Left ventricle myocardium inferior (tissue), 1 donor: ENCODE data around the gene MACROD2. TPM values are rescaled to one million over a fixed set of nuclear protein-coding genes. Genes with fewer than 3 reads are reported as not detected.

Experiments used
- DNase-seq: peaks from one replicate; pipeline ENCODE4 v3.0.0-alpha.2; 2020
- H3K27ac ChIP-seq: fragments of 200-600 bp; replicated peaks from 2 replicates; pipeline ENCODE4 v1.8.0; 2021
- H3K27me3 ChIP-seq: fragments of 200-600 bp; 2 replicates; pipeline ENCODE4 v1.8.0; 2021; ENCODE audit warnings: low read depth
- H3K36me3 ChIP-seq: fragments of 200-600 bp; 2 replicates; pipeline ENCODE4 v1.8.0; 2021
- H3K4me1 ChIP-seq: fragments of 200-600 bp; 2 replicates; pipeline ENCODE4 v1.8.0; 2021
- H3K4me3 ChIP-seq: fragments of 200-600 bp; 2 replicates; pipeline ENCODE4 v1.8.0; 2021; ENCODE audit warnings: mild to moderate bottlenecking, moderate library complexity
- H3K9me3 ChIP-seq: fragments of 200-600 bp; replicated peaks from 2 replicates; pipeline ENCODE4 v1.8.0; 2021
- intact Hi-C: fragments of 100-400 bp; cut with micrococcal nuclease; formaldehyde crosslinking; loops from one replicate; pipeline ENCODE4 v1.11.0; 2022
- total RNA-seq: library from RNA; stranded (reverse); fragmentation: NEBNext Ultra II Directional; extraction: Animal tissue kit (Norgen Biotek cat#: 25700); gene quantifications from one replicate; pipeline ENCODE4 v1.2.1, GENCODE V29; 2021
- TF ChIP-seq, protein P1 (sequence below): fragments of 200-600 bp; IDR thresholded peaks from 2 replicates; pipeline ENCODE4 v1.8.0; 2021; ENCODE audit warnings: antibody characterized with exemption, mild to moderate bottlenecking, borderline replicate concordance
- donor health status: DM: no; HTN: yes; CAD: no; lungs with severe emphysema.

Gene MACROD2
- total RNA-seq, 1 donor from 2014 or later: 3.6 TPM

DNA sequence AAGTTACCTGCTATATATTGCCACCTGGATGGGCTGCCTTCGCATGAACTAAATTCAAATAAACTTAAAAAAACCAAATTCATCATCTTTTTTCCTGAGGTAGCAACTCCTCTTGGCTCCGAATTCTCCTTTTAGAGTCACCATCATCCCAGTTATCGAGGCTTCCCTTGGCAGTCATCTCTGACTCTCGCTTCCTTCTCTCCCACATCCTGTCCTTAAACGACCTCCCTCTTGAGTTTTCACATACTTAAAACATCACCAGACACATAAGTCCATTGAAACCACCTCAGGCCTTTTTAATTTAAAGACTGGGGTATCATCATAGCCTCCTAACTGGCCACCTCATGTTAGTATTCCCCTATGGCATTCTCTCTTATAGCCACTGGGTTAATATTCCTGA lies 638.2 kb downstream of the MACROD2 start:
- no peaks in the 10 kb centered on the region for H3K9me3 ChIP-seq

DNA sequence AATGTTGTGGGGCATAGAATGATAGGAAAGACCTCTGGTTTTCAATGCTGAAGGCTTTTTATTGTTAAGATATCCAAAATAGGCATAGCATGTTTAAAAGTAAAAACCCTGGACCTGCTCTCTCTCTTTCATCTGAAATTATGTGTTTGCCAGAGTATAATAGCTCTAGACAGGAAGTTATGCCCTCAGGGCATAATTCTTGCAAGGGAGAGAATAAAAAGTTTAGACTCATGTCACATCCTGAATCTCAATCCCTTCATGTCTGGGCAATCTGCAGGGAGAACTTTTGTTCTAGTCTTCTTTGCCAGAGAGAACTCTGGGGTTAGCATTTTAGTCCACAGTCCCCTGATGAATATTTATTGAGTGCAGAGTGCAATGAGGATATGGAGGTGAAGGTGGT lies 639.3 kb downstream of the MACROD2 start:
- TF ChIP-seq, protein P1, sequence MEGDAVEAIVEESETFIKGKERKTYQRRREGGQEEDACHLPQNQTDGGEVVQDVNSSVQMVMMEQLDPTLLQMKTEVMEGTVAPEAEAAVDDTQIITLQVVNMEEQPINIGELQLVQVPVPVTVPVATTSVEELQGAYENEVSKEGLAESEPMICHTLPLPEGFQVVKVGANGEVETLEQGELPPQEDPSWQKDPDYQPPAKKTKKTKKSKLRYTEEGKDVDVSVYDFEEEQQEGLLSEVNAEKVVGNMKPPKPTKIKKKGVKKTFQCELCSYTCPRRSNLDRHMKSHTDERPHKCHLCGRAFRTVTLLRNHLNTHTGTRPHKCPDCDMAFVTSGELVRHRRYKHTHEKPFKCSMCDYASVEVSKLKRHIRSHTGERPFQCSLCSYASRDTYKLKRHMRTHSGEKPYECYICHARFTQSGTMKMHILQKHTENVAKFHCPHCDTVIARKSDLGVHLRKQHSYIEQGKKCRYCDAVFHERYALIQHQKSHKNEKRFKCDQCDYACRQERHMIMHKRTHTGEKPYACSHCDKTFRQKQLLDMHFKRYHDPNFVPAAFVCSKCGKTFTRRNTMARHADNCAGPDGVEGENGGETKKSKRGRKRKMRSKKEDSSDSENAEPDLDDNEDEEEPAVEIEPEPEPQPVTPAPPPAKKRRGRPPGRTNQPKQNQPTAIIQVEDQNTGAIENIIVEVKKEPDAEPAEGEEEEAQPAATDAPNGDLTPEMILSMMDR: no peak
- Histone ChIP-seq H3K9me3 (no peaks in the 10 kb centered on the region), H3K27me3 (no peaks in the 10 kb centered on the region), H3K4me1 (no peaks in the 10 kb centered on the region), H3K27ac (no peak overlapping the region), H3K4me3 (no peak overlapping the region), H3K36me3 (no peaks in the 10 kb centered on the region)
- DNase-seq: no peak
- intact Hi-C loops: no loop called here

More for the DNA sequence above, 638.2 kb downstream of the MACROD2 start:
- Histone ChIP-seq H3K4me1 (no peaks in the 10 kb centered on the region), H3K4me3 (no peak overlapping the region), H3K27ac (no peak overlapping the region), H3K36me3 (no peaks in the 10 kb centered on the region), H3K27me3 (no peaks in the 10 kb centered on the region)
- no peak for DNase-seq
- intact Hi-C loops: no loop called here
- TF ChIP-seq, protein P1: no peak

DNA sequence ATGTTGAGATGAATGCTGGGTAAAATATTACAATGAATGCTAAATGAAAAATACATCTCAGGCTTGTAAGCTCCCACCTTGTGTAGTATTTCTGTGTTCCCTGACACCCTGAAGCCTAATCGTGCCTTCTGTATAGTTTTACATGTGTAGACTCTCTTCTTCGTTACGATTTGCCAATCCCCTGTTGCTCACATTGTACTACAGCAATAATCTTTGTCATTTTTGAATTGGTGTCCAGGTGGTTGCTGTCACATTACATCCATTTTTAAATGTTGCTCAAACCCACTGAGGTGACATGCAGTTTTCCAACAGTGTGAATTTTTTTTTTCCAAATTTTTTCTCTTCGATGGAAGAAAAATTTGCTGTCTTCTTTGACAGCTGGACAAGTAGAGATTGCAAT lies 642.1 kb downstream of the MACROD2 start:
- Histone ChIP-seq H3K4me3 (no peak overlapping the region), H3K27me3 (no peaks in the 10 kb centered on the region), H3K4me1 (no peaks in the 10 kb centered on the region), H3K27ac (no peak overlapping the region), H3K9me3 (peaks cover 18% of the 10 kb centered on the region), H3K36me3 (no peaks in the 10 kb centered on the region)
- TF ChIP-seq, protein P1: no peak
- intact Hi-C loops: no loop called here
- no peak for DNase-seq

DNA sequence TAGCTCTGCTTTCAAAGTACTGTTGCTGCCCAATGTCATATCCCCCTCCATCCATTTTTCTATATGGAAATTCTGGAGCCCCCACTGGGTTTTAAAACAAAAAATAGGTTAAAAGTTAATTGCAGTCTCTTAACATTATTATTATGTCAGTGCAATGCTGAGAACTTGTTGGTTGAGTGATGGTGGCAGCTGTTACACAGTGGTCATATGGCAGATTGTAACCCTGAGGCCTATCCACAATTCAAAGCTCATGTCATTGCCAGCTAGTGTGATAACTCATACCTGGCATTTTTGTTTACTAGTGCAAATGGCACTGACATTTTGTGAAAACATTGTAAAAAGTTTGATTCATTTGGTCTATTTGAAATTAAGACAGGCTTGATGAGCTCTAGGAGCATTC lies 647.8 kb downstream of the MACROD2 start:
- H3K27ac ChIP-seq: no peak overlapping the region
- DNase-seq: no peak
- TF ChIP-seq, protein P1: no peak
- no peak overlapping the region for H3K4me3 ChIP-seq
- no peaks in the 10 kb centered on the region for H3K27me3 ChIP-seq
- no peaks in the 10 kb centered on the region for H3K36me3 ChIP-seq
- intact Hi-C loops: no loop called here
- H3K4me1 ChIP-seq: no peaks in the 10 kb centered on the region
- peaks cover 18% of the 10 kb centered on the region for H3K9me3 ChIP-seq

DNA sequence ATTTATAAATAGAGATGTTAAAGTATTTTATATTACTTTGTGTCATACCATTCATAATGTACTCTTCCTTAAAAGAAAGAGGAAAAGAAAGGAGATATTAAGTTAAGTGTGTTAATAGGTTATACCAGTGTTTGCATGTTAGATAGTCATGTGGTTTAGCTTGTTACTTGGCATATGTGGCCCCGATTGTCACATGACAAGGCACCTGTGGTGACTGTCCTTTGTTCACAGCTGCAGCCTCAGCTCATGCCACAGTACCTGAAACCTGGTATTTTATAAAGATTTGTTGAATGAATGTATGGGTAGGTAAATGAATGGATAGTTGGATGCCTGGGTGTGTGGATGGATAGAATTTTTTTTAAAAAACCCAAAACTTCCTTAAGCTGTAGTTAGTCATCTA lies 648.2 kb downstream of the MACROD2 start:
- DNase-seq: no peak
- no peaks in the 10 kb centered on the region for H3K4me1 ChIP-seq
- no peak overlapping the region for H3K27ac ChIP-seq
- intact Hi-C loops: no loop called here
- no peaks in the 10 kb centered on the region for H3K27me3 ChIP-seq
- TF ChIP-seq, protein P1: no peak
- no peak overlapping the region for H3K4me3 ChIP-seq
- no peaks in the 10 kb centered on the region for H3K36me3 ChIP-seq
- H3K9me3 ChIP-seq: peaks cover 18% of the 10 kb centered on the region
